SU-DHL-6 (cell line): ENCODE data around the gene WSB2.

Experiments
- EZH2phosphoT487 ChIP-seq: fragments of 200-600 bp; sonication (generic), shearing (Covaris generic); conservative IDR thresholded peaks from 2 replicates; pipeline ENCODE4 v1.6.1; 2018; ENCODE audit warnings: mild to moderate bottlenecking, antibody characterized with exemption, low read length, moderate library complexity, mixed read lengths
- TF ChIP-seq, protein P1 (sequence below): fragments of 200-600 bp; sonication (generic); IDR thresholded peaks from one replicate; pipeline ENCODE4 v1.5.1; 2017; ENCODE audit warnings: antibody characterized with exemption, mild to moderate bottlenecking, low read length, moderate library complexity; ENCODE audit not compliant: insufficient read depth, poor library complexity, severe bottlenecking

DNA sequence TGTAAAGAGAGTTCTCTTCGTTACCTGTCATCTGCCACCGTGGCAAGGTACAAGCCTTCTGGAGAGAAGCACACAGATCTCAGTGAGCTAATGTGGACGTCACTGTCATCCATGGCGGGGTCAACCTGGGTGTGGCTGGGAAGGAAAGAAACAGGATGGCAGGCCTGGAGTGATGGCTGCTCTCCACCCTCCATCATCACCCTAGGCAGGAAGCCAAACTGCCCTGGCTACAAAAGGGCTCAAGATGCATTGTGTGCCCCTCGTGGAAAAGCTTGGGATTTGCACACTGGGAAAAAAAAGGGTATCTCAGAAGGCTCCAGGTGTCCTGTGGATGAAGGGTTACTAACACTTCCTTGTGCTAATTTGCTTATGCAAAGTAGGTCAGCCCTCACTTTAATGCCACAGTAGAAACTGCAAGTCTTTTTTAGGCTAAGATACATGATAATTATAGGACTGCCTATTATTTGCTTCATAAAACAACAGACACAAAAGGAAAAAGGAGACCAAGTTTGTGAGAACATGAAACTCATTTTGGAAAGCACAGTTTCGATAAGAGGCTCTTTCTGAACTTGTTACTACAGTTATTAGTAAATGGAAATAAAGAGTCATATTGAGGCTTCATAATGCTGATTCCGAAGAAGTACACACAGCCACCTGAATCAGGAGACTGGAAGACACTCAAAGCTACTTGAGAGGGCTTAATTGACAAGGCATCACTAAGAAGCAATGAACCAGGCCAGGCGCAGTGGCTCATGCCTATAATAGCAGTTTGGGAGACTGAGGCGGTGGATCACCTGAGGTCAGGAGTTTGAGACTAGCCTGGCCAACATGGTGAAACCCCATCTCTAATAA lies 25.6 kb downstream of the WSB2 start:
- TF ChIP-seq, protein P1, sequence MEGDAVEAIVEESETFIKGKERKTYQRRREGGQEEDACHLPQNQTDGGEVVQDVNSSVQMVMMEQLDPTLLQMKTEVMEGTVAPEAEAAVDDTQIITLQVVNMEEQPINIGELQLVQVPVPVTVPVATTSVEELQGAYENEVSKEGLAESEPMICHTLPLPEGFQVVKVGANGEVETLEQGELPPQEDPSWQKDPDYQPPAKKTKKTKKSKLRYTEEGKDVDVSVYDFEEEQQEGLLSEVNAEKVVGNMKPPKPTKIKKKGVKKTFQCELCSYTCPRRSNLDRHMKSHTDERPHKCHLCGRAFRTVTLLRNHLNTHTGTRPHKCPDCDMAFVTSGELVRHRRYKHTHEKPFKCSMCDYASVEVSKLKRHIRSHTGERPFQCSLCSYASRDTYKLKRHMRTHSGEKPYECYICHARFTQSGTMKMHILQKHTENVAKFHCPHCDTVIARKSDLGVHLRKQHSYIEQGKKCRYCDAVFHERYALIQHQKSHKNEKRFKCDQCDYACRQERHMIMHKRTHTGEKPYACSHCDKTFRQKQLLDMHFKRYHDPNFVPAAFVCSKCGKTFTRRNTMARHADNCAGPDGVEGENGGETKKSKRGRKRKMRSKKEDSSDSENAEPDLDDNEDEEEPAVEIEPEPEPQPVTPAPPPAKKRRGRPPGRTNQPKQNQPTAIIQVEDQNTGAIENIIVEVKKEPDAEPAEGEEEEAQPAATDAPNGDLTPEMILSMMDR = no peak
- no peak for TF ChIP-seq EZH2phosphoT487
